Measurements from ENCODE around the gene CEBPB.

Gene CEBPB

GRCh38 chr20:50217207-50217949, 26.7 kb downstream of the CEBPB start:
- no peak overlapping the region for H3K27ac Mint-ChIP-seq
- no peak for DNase-seq
- peaks cover 44% of the 10 kb centered on the region for H3K27me3 Mint-ChIP-seq
- H3K36me3 Mint-ChIP-seq = no peaks in the 10 kb centered on the region
- no peak overlapping the region for H3K4me3 Mint-ChIP-seq
- CTCF ChIA-PET = no interaction called here
- H3K4me1 Mint-ChIP-seq = peaks cover 11% of the 10 kb centered on the region
- no peaks in the 10 kb centered on the region for H3K9me3 Mint-ChIP-seq

DNA sequence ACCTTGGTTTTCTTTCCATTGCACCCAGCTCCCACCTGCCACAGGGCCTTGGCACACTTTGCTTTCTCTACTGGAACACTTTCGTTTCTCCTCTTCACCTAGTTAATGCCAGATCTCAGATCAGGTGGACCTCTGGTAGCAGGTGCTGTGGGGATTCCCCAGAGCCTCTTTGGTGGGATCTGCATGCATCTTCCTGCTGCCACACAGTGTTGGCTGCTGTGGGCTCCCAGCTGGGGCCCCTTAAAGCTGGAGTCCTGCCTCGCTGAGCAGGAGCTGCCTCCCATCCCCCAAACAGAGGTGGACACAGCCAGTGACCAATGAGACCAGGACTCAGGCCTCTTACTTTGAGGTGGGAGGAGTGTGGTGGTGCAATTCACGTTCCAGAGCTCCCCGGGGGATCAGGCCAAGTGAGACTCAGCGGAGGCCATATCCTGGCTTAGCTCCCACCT, 28.4 kb downstream of the CEBPB start:
- Mint-ChIP-seq H3K4me1 (peaks cover 3% of the 10 kb centered on the region), H3K27ac (no peak overlapping the region), H3K36me3 (no peaks in the 10 kb centered on the region), H3K27me3 (peaks cover 31% of the 10 kb centered on the region), H3K4me3 (no peak overlapping the region), H3K9me3 (no peaks in the 10 kb centered on the region)
- no peak for DNase-seq
- CTCF ChIA-PET = no interaction called here

- no peak for DNase-seq
- no peaks in the 10 kb centered on the region for H3K9me3 Mint-ChIP-seq
- H3K4me1 Mint-ChIP-seq = no peaks in the 10 kb centered on the region
- CTCF ChIA-PET = no interaction called here
- no peak overlapping the region for H3K27ac Mint-ChIP-seq
- peaks cover 25% of the 10 kb centered on the region for H3K27me3 Mint-ChIP-seq
- no peaks in the 10 kb centered on the region for H3K36me3 Mint-ChIP-seq
- H3K4me3 Mint-ChIP-seq = no peak overlapping the region
Observed at GRCh38 chr20:50219600-50219999, 29.0 kb downstream of the CEBPB start.

DNA sequence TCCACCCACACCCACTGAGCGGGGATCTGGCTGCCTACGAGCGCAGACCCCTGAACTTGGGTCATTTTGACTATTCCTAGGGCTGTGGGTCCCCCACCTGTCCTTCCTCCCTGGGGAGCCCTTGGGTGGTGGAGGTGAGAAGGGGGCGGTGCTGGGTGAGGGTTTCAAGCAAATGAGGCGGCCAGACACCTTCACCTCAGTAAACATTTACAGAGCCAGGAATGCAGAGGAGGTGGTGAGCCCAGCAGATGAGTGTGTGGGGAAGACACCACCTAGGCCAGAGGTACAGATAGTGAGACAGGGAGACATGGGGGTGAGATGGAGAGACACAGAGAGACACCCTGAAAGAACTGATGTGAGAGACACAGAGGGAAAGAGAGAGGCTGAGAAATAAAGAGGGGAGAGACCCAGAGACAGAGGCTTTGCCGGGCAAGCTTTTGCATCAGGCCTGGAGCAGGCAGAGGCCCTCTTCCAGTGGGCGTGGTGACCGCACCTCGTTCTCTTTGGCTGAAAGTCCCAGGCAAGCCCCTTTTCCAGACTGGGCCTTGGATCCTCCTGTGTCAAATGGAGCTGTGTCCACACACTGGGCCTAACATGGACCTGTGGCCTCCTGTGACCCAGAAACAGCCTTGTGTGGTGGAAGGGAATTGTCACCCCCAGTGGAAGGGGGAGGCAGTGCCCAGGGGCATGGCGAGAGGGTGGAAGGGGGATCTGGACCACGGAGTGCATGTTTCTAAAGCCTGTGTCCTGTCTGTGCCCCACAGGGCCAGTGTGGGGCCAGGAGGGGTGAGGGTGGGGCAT, 29.7 kb downstream of the CEBPB start:
- CTCF ChIA-PET = no interaction called here
- no peaks in the 10 kb centered on the region for H3K36me3 Mint-ChIP-seq
- H3K4me3 Mint-ChIP-seq = no peak overlapping the region

GRCh38 chr20:50220894-50221365, 30.3 kb downstream of the CEBPB start:
- no peak for DNase-seq
- CTCF ChIA-PET = no interaction called here
- Mint-ChIP-seq H3K4me3 (no peak overlapping the region), H3K4me1 (no peaks in the 10 kb centered on the region), H3K27me3 (peaks cover 18% of the 10 kb centered on the region), H3K36me3 (no peaks in the 10 kb centered on the region), H3K27ac (no peak overlapping the region), H3K9me3 (no peaks in the 10 kb centered on the region)

More for the DNA sequence above, 29.7 kb downstream of the CEBPB start:
- no peak for DNase-seq
- Mint-ChIP-seq H3K4me1 (no peaks in the 10 kb centered on the region), H3K27me3 (peaks cover 19% of the 10 kb centered on the region), H3K27ac (no peak overlapping the region), H3K9me3 (no peaks in the 10 kb centered on the region)

DNA sequence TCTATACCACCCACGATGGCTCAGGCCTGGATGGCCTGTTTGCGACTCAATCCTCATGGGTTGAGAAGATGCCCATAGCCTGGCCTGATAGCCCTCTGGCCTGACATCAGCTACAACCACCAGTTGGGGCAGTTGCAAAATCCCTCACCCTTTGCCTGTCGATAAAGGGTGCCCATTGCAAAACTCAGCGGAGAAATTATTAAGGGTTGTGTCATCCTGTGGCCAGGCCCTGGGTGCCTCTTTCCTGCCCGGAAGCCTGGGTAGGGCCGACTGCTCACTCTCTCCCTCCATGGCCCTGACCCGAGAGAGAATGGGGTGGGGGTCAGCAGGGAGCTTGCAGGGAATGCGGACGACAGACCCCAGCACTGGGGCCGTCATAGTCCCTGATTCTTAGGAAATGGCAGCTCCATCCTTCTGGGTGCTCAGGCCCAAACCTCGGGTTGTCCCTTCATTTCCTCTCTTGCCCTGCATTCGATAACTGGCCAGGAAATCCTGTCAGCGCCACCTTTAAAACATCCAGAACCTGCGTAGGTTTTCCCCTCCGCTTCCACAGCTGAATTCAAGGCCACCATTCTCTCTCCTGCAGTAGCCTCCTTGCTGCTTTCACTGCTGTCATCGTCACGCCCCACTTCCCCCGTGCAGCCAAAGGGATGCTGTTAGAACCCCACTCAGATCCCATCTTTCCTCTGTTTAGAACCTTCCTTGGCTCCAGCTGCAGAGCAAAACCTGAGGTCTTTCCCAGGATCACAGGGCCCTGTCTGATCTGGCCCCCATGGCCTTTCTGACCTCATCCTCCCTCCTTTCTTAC, 31.1 kb downstream of the CEBPB start:
- no peak for DNase-seq
- Mint-ChIP-seq H3K36me3 (no peaks in the 10 kb centered on the region), H3K4me1 (peaks cover 4% of the 10 kb centered on the region), H3K4me3 (no peak overlapping the region), H3K27ac (no peak overlapping the region), H3K9me3 (no peaks in the 10 kb centered on the region), H3K27me3 (peaks cover 10% of the 10 kb centered on the region)
- CTCF ChIA-PET = no interaction called here

GRCh38 chr20:50222309-50223038, 31.8 kb downstream of the CEBPB start:
- Mint-ChIP-seq H3K27me3 (peaks cover 4% of the 10 kb centered on the region), H3K9me3 (no peaks in the 10 kb centered on the region), H3K4me3 (no peak overlapping the region), H3K4me1 (peaks cover 6% of the 10 kb centered on the region), H3K36me3 (no peaks in the 10 kb centered on the region), H3K27ac (no peak overlapping the region)
- no peak for DNase-seq
- CTCF ChIA-PET = no interaction called here

GRCh38 chr20:50223039-50224005, 32.7 kb downstream of the CEBPB start:
- Mint-ChIP-seq H3K27ac (no peak overlapping the region), H3K36me3 (no peaks in the 10 kb centered on the region), H3K27me3 (peaks cover 4% of the 10 kb centered on the region), H3K4me1 (peaks cover 8% of the 10 kb centered on the region), H3K4me3 (no peak overlapping the region), H3K9me3 (no peaks in the 10 kb centered on the region)
- CTCF ChIA-PET = no interaction called here
- no peak for DNase-seq

- H3K36me3 Mint-ChIP-seq = no peaks in the 10 kb centered on the region
- no peak overlapping the region for H3K27ac Mint-ChIP-seq
- DNase-seq = no peak
- H3K4me3 Mint-ChIP-seq = no peak overlapping the region
- H3K27me3 Mint-ChIP-seq = no peaks in the 10 kb centered on the region
- no peaks in the 10 kb centered on the region for H3K9me3 Mint-ChIP-seq
- peaks cover 8% of the 10 kb centered on the region for H3K4me1 Mint-ChIP-seq
- CTCF ChIA-PET = no interaction called here
Observed at GRCh38 chr20:50224052-50224451, 33.4 kb downstream of the CEBPB start.

DNA sequence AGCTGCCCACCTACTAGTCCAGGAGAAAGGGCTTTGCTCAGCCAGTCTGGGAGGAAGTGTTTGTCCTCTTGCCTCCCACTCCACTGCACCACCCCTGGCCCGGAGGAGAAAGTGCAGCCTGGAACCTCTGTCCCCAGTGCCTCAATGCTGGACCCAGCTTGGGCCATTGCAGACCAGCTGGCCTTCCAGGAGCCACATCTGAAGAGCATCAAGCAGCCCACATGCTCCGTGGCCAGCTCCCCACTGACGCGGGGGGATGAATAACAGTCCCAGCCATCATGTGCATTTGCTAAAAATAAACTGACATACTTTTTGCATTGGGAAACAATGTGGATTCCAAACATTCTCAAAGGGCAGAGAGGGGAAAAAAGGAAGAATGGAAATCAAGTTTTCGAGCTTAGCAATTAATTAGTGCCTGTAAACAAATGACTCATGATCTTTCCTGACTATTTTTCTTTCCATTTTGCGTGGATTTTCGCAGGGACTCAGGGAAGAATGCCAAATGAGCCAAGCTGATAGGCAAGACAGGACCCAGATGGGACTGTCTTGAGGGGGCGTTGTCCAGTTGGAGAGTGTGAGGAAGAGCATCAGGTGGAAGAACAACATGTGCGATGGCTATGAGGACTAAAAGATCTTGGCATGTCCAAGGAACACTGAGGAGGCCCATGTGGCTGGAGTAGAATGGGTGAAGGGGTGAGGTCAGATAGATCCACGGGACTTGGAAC, 34.1 kb downstream of the CEBPB start:
- CTCF ChIA-PET = no interaction called here
- H3K4me3 Mint-ChIP-seq = no peak overlapping the region
- H3K4me1 Mint-ChIP-seq = peaks cover 8% of the 10 kb centered on the region
- H3K9me3 Mint-ChIP-seq = no peaks in the 10 kb centered on the region
- H3K27me3 Mint-ChIP-seq = no peaks in the 10 kb centered on the region
- no peak overlapping the region for H3K27ac Mint-ChIP-seq
- H3K36me3 Mint-ChIP-seq = no peaks in the 10 kb centered on the region
- no peak for DNase-seq

DNA sequence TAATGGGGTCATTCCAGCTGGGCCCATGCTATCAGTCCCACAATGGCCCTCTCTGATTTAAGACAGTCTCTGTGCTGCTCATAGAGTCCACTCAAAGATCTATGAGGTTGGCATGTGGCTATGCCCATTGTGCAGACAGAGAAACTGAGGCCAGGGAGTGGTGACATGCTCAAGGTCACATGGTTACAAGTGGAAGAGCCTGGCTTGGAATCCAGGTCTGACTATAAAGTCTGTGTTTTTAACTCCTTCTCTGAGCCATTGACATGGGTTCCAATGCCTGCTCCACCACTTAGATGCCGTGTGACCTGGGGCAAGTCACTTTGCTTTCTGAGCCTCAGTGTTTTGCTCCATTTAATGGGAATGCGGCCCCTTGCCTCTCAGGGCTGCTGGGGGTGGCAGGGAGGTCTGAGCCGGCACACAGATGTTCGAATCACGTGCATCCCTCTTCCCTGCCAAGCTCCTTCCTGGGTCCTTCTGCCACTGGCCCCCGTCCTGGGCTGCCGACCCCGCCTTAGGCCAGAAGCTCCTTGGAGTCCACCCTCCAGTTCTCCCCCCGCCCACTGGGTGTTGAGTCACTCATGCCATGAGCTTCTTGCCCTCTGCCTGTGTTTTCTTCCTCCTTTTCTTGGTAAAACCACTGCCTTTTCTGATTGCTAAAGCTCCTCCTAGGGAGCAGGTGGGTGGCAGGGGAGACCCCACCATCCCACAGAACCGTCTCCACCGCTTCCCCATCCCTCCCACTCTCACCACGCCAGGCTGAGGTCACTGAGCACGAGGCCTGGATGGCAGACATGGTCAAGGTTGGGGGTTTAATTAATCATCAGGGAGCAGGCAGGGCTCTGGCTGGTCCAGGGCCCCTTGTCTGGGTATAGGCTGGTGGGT, 35.7 kb downstream of the CEBPB start:
- no peak overlapping the region for H3K27ac Mint-ChIP-seq
- no peaks in the 10 kb centered on the region for H3K9me3 Mint-ChIP-seq
- H3K27me3 Mint-ChIP-seq = peaks cover 4% of the 10 kb centered on the region
- no peak for DNase-seq
- CTCF ChIA-PET = no interaction called here
- no peaks in the 10 kb centered on the region for H3K36me3 Mint-ChIP-seq
- H3K4me1 Mint-ChIP-seq = peaks cover 8% of the 10 kb centered on the region
- H3K4me3 Mint-ChIP-seq = no peak overlapping the region

- no peak overlapping the region for H3K4me3 Mint-ChIP-seq
- no peaks in the 10 kb centered on the region for H3K36me3 Mint-ChIP-seq
- H3K9me3 Mint-ChIP-seq = no peaks in the 10 kb centered on the region
- CTCF ChIA-PET = interaction anchor here (1.2 to 1.6 kb wide), 2 partner anchors 37 to 237 kb away, joined by 3 to 4 read pairs; partner anchors contain the start of gene CEBPB
- DNase-seq = no peak
- H3K27me3 Mint-ChIP-seq = peaks cover 6% of the 10 kb centered on the region
- peaks cover 8% of the 10 kb centered on the region for H3K4me1 Mint-ChIP-seq
- H3K27ac Mint-ChIP-seq = no peak overlapping the region
Observed at GRCh38 chr20:50227506-50227905, 36.9 kb downstream of the CEBPB start.

Measured in activated naive CD4-positive, alpha-beta T cell treated with anti-CD3 and anti-CD28 coated beads, Interleukin-2, amount 10 ng/mL, durations not matched to agents 7 days and 5 days (primary cell).